Thyroid gland (tissue), 4 donors: ENCODE data around the gene MYLK3. TPM values are rescaled to one million over a fixed set of nuclear protein-coding genes. Genes with fewer than 3 reads are reported as not detected.

Experiments used
- DNase-seq, 2 donors: peaks; one replicate each; pipeline ENCODE4 v3.0.0-alpha.2; 2019
- H3K27ac ChIP-seq, 3 donors: fragments of 200-600 bp; sonication (generic); 1 replicate in 2 of 3; 2 replicates in 1 of 3; pipeline ENCODE4 v1.5.1; 2016 to 2019; ENCODE audit warnings: mild to moderate bottlenecking in 1 of 3, moderate library complexity in 1 of 3
- H3K27me3 ChIP-seq: fragments of 200-600 bp; sonication (generic); one replicate; pipeline ENCODE4 v1.5.1; 2019
- H3K36me3 ChIP-seq, 2 donors: fragments of 200-600 bp; sonication (generic); one replicate each; pipeline ENCODE4 v1.5.1; 2016 to 2019
- H3K4me1 ChIP-seq, 2 donors: fragments of 200-600 bp; sonication (generic); one replicate each; pipeline ENCODE4 v1.5.1; 2017 to 2019
- H3K4me3 ChIP-seq, 3 donors: fragments of 200-600 bp; sonication (generic); replicated peaks in 1 of 3; 1 replicate in 2 of 3; 2 replicates in 1 of 3; pipeline ENCODE4 v1.5.1; 2016; ENCODE audit warnings: mild to moderate bottlenecking in 1 of 3
- H3K9me3 ChIP-seq: fragments of 200-600 bp; sonication (generic); one replicate; pipeline ENCODE4 v1.5.1; 2017
- CTCF ChIP-seq, 6 experiments: fragments of 200-600 bp in 3 of 6; fragments of 450-650 bp in 3 of 6; sonication (generic) in 3 of 6; IDR thresholded peaks; one replicate each; pipeline ENCODE4 v1.5.1; 2016 to 2019; ENCODE audit warnings: antibody characterized with exemption in 6 of 6, mild to moderate bottlenecking in 2 of 6, inconsistent platforms in 1 of 6, moderate library complexity in 1 of 6
- POLR2A ChIP-seq, 2 donors: fragments of 450-650 bp; IDR thresholded peaks; one replicate each; pipeline ENCODE4 v1.6.1; 2017; ENCODE audit warnings: antibody characterized with exemption in 2 of 2, mild to moderate bottlenecking in 2 of 2, moderate library complexity in 1 of 2
- WGBS, 2 donors: methylation state at CpG; one replicate each; pipeline ENCODE4 v1.1.5; 2017; 5-methylcytosine and 5-hydroxymethylcytosine counted together
- intact Hi-C: fragments of 100-400 bp; cut with DNase I; formaldehyde crosslinking; loops from one replicate; pipeline ENCODE4 v1.15.1; 2023
- total RNA-seq, 4 donors: library from RNA; depleted of rRNA; stranded (reverse); fragments of >200 nt; gene quantifications; one replicate each; pipeline ENCODE4 v1.2.3, GENCODE V29; 2016

MYLK3 gene
- total RNA-seq, 4 donors from 2014 or later, result 0.10 to 0.27 (median 0.11) TPM; not detected in 1

- WGBS, 2 donors, result 55 to 64% methylated on average over 6 to 12 of the region's 12 CpGs
- DNase-seq, result no peak
- Histone ChIP-seq H3K9me3 (no peaks in the 10 kb centered on the region), H3K4me3 (no peak overlapping the region), H3K27me3 (no peaks in the 10 kb centered on the region), H3K36me3 (no peaks in the 10 kb centered on the region), H3K27ac (no peak overlapping the region), H3K4me1 (no peaks in the 10 kb centered on the region)
- no peak for TF ChIP-seq CTCF (IDR thresholded peaks at IDR 0.05)
- TF ChIP-seq POLR2A (IDR thresholded peaks at IDR 0.05), result no peak
- intact Hi-C loops, result no loop called here
These were observed 15.0 kb upstream of the MYLK3 start for GRCh38 chr16:46763147-46763546.

GRCh38 chr16:46762583-46762982 lies 14.4 kb upstream of the MYLK3 start:
- intact Hi-C loops, result no loop called here
- TF ChIP-seq CTCF (IDR thresholded peaks at IDR 0.05) (no peak), POLR2A (IDR thresholded peaks at IDR 0.05) (no peak)
- no peak for DNase-seq
- Histone ChIP-seq H3K4me3 (no peak overlapping the region), H3K36me3 (no peaks in the 10 kb centered on the region), H3K27ac (no peak overlapping the region), H3K9me3 (no peaks in the 10 kb centered on the region), H3K4me1 (no peaks in the 10 kb centered on the region), H3K27me3 (no peaks in the 10 kb centered on the region)
- WGBS, 2 donors, result 82 to 84% methylated on average over 3 of the region's 3 CpGs

GRCh38 chr16:46759309-46759708 lies 11.2 kb upstream of the MYLK3 start:
- no peaks in the 10 kb centered on the region for H3K4me1 ChIP-seq
- no peak for DNase-seq
- no peak overlapping the region for H3K27ac ChIP-seq
- no peaks in the 10 kb centered on the region for H3K27me3 ChIP-seq
- TF ChIP-seq CTCF (IDR thresholded peaks at IDR 0.05) (no peak), POLR2A (IDR thresholded peaks at IDR 0.05) (no peak)
- H3K36me3 ChIP-seq, result no peaks in the 10 kb centered on the region
- H3K4me3 ChIP-seq, result no peak overlapping the region
- intact Hi-C loops, result no loop called here
- H3K9me3 ChIP-seq, result no peaks in the 10 kb centered on the region
- 93 to 95% methylated on average over 5 of the region's 5 CpGs for WGBS, 2 donors

GRCh38 chr16:46757339-46758050 lies 9.4 kb upstream of the MYLK3 start:
- no peak for DNase-seq
- WGBS, 2 donors, result 24 to 28% methylated on average over 18 to 19 of the region's 21 CpGs

More at GRCh38 chr16:46757339-46758050, 9.4 kb upstream of the MYLK3 start:
- TF ChIP-seq CTCF (IDR thresholded peaks at IDR 0.05), result no peak
- TF ChIP-seq POLR2A (IDR thresholded peaks at IDR 0.05), result no peak
- H3K36me3 ChIP-seq, result no peaks in the 10 kb centered on the region
- H3K4me1 ChIP-seq, result no peaks in the 10 kb centered on the region
- intact Hi-C loops, result no loop called here
- H3K27me3 ChIP-seq, result no peaks in the 10 kb centered on the region
- no peak overlapping the region for H3K4me3 ChIP-seq
- H3K27ac ChIP-seq, result no peak overlapping the region
- no peaks in the 10 kb centered on the region for H3K9me3 ChIP-seq
